MCF 10A (cell line): ENCODE measurements around the gene MAGIX. TPM values are rescaled to one million over a fixed set of nuclear protein-coding genes. Genes with fewer than 3 reads are reported as not detected.
"Not testable (repeated sequence)": the region's sequence is repeated elsewhere in the genome, so short reads cannot be mapped to it uniquely, and the experiment has no call there.

ENCODE experiments used
- BruUV-seq: library from RNA; stranded (reverse); fragments of 400-500 nt; replicated peaks from 2 replicates; lab custom pipeline; 2021; lab: Mats Ljungman, UMichigan
- CTCF ChIA-PET: fragments of 300-600 bp; sonication (Branson Sonifier 250); formaldehyde crosslinking; extraction: SDS; loops from one replicate; lab custom pipeline; 2021; ENCODE audit warnings: antibody characterized with exemption, inconsistent platforms; lab: Yijun Ruan, JAX
- POLR2A ChIA-PET: fragments of 300-600, 350-650 bp; sonication (Branson Sonifier 250); formaldehyde crosslinking; extraction: SDS; loops from one replicate; lab custom pipeline; 2020; ENCODE audit warnings: antibody characterized with exemption, inconsistent platforms; lab: Yijun Ruan, JAX
- DNase-seq: peaks from one replicate; pipeline ENCODE4 v3.0.0-alpha.2; 2018; ENCODE audit not compliant: unreplicated experiment
- H3K27ac Mint-ChIP-seq: one replicate; pipeline ENCODE4 v1.8.0; 2022; ENCODE audit warnings: mild to moderate bottlenecking, low read depth, mixed read lengths; ENCODE audit not compliant: unreplicated experiment
- H3K27me3 Mint-ChIP-seq: one replicate; pipeline ENCODE4 v1.8.0; 2022; ENCODE audit warnings: mixed read lengths; ENCODE audit not compliant: insufficient read depth, unreplicated experiment
- H3K36me3 Mint-ChIP-seq: one replicate; pipeline ENCODE4 v1.8.0; 2022; ENCODE audit warnings: mild to moderate bottlenecking, moderate library complexity, mixed read lengths; ENCODE audit not compliant: insufficient read depth, unreplicated experiment
- H3K4me1 Mint-ChIP-seq: one replicate; pipeline ENCODE4 v1.8.0; 2022; ENCODE audit warnings: mixed read lengths; ENCODE audit not compliant: insufficient read depth, unreplicated experiment
- H3K4me3 Mint-ChIP-seq: one replicate; pipeline ENCODE4 v1.8.0; 2022; ENCODE audit warnings: mild to moderate bottlenecking, moderate library complexity, mixed read lengths; ENCODE audit not compliant: unreplicated experiment
- H3K9me3 Mint-ChIP-seq: one replicate; pipeline ENCODE4 v1.8.0; 2022; ENCODE audit warnings: mixed read lengths; ENCODE audit not compliant: unreplicated experiment
- intact Hi-C: fragments of 100-400 bp; cut with micrococcal nuclease; formaldehyde crosslinking; loops from 2 replicates; pipeline ENCODE4 v1.14.1; 2022
- total RNA-seq: library from RNA; stranded (reverse); gene quantifications from 2 replicates; pipeline ENCODE4 v1.2.3, GENCODE V29; 2022
- TF ChIP-seq, protein P1 (sequence below): fragments of 200-600 bp; IDR thresholded peaks from one replicate; pipeline ENCODE4 v1.8.0; 2022; ENCODE audit warnings: antibody characterized with exemption, mild to moderate bottlenecking; ENCODE audit not compliant: unreplicated experiment

The MAGIX gene
- total RNA-seq, 1 experiment from 2014 or later: 0.84 TPM

GRCh38 chrX:49171752-49172279, 9.3 kb downstream of the MAGIX start, which contains the start of gene PLP2:
TSS of gene PLP2 (plus strand) at chrX:49171898. CDS start at chrX:49172001, 103 bp downstream.
- Mint-ChIP-seq H3K27me3 (no peaks in the 10 kb centered on the region), H3K27ac (peak within 1 kb of the TSS; percentile 54), H3K4me3 (peak within 1 kb of the TSS; percentile 88), H3K4me1 (peaks cover 19% of the 10 kb centered on the region), H3K9me3 (no peaks in the 10 kb centered on the region), H3K36me3 (peaks cover 41% of the 10 kb centered on the region)
- no TSS peak for BruUV-seq
- intact Hi-C loops: no loop called here
- POLR2A ChIA-PET: interaction anchor here (0.6 to 3.0 kb wide), 6 partner anchors 13 to 170 kb away, joined by 3 to 23 read pairs (median 3); partner anchors contain the start of gene GRIPAP1
- TF ChIP-seq, protein P1, sequence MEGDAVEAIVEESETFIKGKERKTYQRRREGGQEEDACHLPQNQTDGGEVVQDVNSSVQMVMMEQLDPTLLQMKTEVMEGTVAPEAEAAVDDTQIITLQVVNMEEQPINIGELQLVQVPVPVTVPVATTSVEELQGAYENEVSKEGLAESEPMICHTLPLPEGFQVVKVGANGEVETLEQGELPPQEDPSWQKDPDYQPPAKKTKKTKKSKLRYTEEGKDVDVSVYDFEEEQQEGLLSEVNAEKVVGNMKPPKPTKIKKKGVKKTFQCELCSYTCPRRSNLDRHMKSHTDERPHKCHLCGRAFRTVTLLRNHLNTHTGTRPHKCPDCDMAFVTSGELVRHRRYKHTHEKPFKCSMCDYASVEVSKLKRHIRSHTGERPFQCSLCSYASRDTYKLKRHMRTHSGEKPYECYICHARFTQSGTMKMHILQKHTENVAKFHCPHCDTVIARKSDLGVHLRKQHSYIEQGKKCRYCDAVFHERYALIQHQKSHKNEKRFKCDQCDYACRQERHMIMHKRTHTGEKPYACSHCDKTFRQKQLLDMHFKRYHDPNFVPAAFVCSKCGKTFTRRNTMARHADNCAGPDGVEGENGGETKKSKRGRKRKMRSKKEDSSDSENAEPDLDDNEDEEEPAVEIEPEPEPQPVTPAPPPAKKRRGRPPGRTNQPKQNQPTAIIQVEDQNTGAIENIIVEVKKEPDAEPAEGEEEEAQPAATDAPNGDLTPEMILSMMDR: no peak
- peak; percentile 73 for DNase-seq
- CTCF ChIA-PET: interaction anchor here (0.5 to 1.0 kb wide), 2 partner anchors 12 to 21 kb away, joined by 3 read pairs; no protein-coding TSS in a partner anchor

- Mint-ChIP-seq H3K36me3 (peaks cover 46% of the 10 kb centered on the region), H3K27ac (peak overlapping the region; percentile 54), H3K4me1 (peaks cover 20% of the 10 kb centered on the region), H3K9me3 (no peaks in the 10 kb centered on the region), H3K27me3 (no peaks in the 10 kb centered on the region), H3K4me3 (peak overlapping the region; percentile 88)
- POLR2A ChIA-PET: interaction anchor here (0.7 to 3.0 kb wide), 6 partner anchors 12 to 170 kb away, joined by 3 to 23 read pairs (median 3); partner anchors contain the start of gene GRIPAP1
- CTCF ChIA-PET: interaction anchor here (0.5 to 1.0 kb wide), 2 partner anchors 12 to 20 kb away, joined by 3 read pairs; no protein-coding TSS in a partner anchor
- intact Hi-C loops: no loop called here
- TF ChIP-seq, protein P1: no peak
- peak; percentile 80 for DNase-seq
- no TSS peak for BruUV-seq
These were observed 9.8 kb downstream of the MAGIX start for GRCh38 chrX:49172280-49172780.

DNA sequence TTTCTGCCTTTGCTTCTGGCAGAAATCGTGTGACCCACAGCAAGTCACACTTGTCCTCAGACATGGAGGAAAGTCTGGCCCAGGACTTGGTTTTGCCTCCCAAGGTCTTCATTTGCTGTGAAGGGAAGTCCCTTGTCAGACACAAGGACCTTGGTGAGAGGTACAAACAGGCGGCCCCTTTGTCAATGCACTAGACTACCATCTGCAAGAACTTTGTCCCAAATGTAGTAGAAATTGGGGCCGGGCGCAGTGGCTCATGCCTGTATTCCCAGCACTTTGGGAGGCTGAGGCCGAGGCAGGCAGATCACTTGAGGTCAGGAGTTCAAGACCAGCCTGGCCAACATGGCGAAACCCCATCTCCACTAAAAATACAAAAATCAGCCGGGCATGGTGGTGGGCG, 11.0 kb downstream of the MAGIX start:
- H3K4me3 Mint-ChIP-seq: peak overlapping the region; percentile 88
- POLR2A ChIA-PET: interaction anchor here (1.0 to 3.0 kb wide), 3 partner anchors 11 to 95 kb away, joined by 3 to 23 read pairs (median 23); no protein-coding TSS in a partner anchor
- peaks cover 21% of the 10 kb centered on the region for H3K4me1 Mint-ChIP-seq
- H3K27me3 Mint-ChIP-seq, DNase-seq, intact Hi-C loops, H3K27ac Mint-ChIP-seq, BruUV-seq, H3K9me3 Mint-ChIP-seq: not testable (repeated sequence)
- CTCF ChIA-PET: interaction anchor here (0.7 kb wide), 1 partner anchor 1972 kb away, joined by 3 read pairs; no protein-coding TSS in a partner anchor
- peaks cover 54% of the 10 kb centered on the region for H3K36me3 Mint-ChIP-seq

- Mint-ChIP-seq H3K36me3 (peaks cover 64% of the 10 kb centered on the region), H3K9me3 (peaks cover 9% of the 10 kb centered on the region), H3K4me1 (peaks cover 21% of the 10 kb centered on the region), H3K4me3 (peak overlapping the region; percentile 38), H3K27me3 (no peaks in the 10 kb centered on the region), H3K27ac (no peak overlapping the region)
- TSS peak; percentile 85 for BruUV-seq
- ChIA-PET CTCF (no interaction called here), POLR2A (interaction anchor here (1.0 kb wide), 1 partner anchor 94 kb away, joined by 3 read pairs; no protein-coding TSS in a partner anchor)
- DNase-seq: peak; percentile 40
- TF ChIP-seq, protein P1: no peak
- intact Hi-C loops: no loop called here
These were observed 12.2 kb downstream of the MAGIX start for GRCh38 chrX:49174723-49175122.
